ENCODE data around the gene CALML5. TPM values are rescaled to one million over a fixed set of nuclear protein-coding genes. Genes with fewer than 3 reads are reported as not detected.

Gene CALML5
- total and polyA plus RNA-seq, 7 donors, result not detected

DNA sequence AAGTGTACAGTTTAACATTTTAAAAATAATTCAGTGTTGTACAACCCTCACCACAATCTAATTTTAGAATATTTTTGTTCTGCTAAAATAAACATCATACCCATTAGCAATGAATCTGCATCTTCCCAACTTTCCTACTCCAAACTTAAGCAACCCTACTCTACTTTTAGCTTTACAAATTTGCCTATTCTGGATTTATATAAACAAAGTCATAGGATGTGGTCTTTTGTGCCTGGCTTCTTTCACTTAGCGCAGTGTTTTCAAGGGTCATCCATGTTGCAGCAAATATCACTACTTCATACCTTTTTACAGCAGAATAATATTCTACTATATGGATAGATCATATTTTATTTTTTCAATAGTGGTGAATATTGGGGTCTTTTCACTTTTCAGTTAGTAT lies 44.3 kb upstream of the CALML5 start:
- WGBS, 3 donors, result 88 to 98% (median 94%) methylated on average over 1 of the region's 1 CpG
- Histone ChIP-seq H3K9me3 (peaks cover 11% of the 10 kb centered on the region), H3K4me3 (no peak overlapping the region), H3K4me1 (peaks cover 4% of the 10 kb centered on the region), H3K36me3 (ENCODE audit: insufficient read depth in 1 of 2, low read depth in 1 of 2) (no peaks in the 10 kb centered on the region), H3K27ac (no peak overlapping the region), H3K27me3 (ENCODE audit: insufficient read depth in 3 of 3, low read length in 2 of 3) (no peaks in the 10 kb centered on the region)
- TF ChIP-seq, protein P1, sequence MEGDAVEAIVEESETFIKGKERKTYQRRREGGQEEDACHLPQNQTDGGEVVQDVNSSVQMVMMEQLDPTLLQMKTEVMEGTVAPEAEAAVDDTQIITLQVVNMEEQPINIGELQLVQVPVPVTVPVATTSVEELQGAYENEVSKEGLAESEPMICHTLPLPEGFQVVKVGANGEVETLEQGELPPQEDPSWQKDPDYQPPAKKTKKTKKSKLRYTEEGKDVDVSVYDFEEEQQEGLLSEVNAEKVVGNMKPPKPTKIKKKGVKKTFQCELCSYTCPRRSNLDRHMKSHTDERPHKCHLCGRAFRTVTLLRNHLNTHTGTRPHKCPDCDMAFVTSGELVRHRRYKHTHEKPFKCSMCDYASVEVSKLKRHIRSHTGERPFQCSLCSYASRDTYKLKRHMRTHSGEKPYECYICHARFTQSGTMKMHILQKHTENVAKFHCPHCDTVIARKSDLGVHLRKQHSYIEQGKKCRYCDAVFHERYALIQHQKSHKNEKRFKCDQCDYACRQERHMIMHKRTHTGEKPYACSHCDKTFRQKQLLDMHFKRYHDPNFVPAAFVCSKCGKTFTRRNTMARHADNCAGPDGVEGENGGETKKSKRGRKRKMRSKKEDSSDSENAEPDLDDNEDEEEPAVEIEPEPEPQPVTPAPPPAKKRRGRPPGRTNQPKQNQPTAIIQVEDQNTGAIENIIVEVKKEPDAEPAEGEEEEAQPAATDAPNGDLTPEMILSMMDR (IDR thresholded peaks at IDR 0.05), result no peak
- no peak for DNase-seq
- no peak for ATAC-seq
- intact Hi-C loops (cut with DNase I), result no loop called here

GRCh38 chr10:5542100-5542499 lies 42.7 kb upstream of the CALML5 start:
- ATAC-seq (no peak), DNase-seq (no peak)

GRCh38 chr10:5540891-5541290 lies 41.5 kb upstream of the CALML5 start:
- Histone ChIP-seq H3K36me3 (ENCODE audit: insufficient read depth in 1 of 2, low read depth in 1 of 2) (no peaks in the 10 kb centered on the region), H3K4me1 (no peaks in the 10 kb centered on the region), H3K27me3 (ENCODE audit: insufficient read depth in 3 of 3, low read length in 2 of 3) (no peaks in the 10 kb centered on the region), H3K27ac (no peak overlapping the region), H3K4me3 (no peak overlapping the region), H3K9me3 (peaks cover 11% of the 10 kb centered on the region)
- WGBS, 3 donors, result 94 to 98% (median 96%) methylated on average over 3 of the region's 3 CpGs
- ATAC-seq (no peak), DNase-seq (no peak)
- TF ChIP-seq, protein P1 (IDR thresholded peaks at IDR 0.05), result no peak
- intact Hi-C loops (cut with DNase I), result no loop called here

More at GRCh38 chr10:5542100-5542499, 42.7 kb upstream of the CALML5 start:
- 97 to 99% (median 98%) methylated on average over 1 of the region's 1 CpG for WGBS, 3 donors
- peaks cover 4% of the 10 kb centered on the region for H3K4me1 ChIP-seq
- peaks cover 11% of the 10 kb centered on the region for H3K9me3 ChIP-seq
- intact Hi-C loops (cut with DNase I), result no loop called here
- no peaks in the 10 kb centered on the region for H3K27me3 ChIP-seq (ENCODE audit: insufficient read depth in 3 of 3, low read length in 2 of 3)
- H3K4me3 ChIP-seq, result no peak overlapping the region
- no peaks in the 10 kb centered on the region for H3K36me3 ChIP-seq (ENCODE audit: insufficient read depth in 1 of 2, low read depth in 1 of 2)
- TF ChIP-seq, protein P1 (IDR thresholded peaks at IDR 0.05), result no peak
- no peak overlapping the region for H3K27ac ChIP-seq

- no peaks in the 10 kb centered on the region for H3K36me3 ChIP-seq (ENCODE audit: insufficient read depth in 1 of 2, low read depth in 1 of 2)
- DNase-seq (no peak), ATAC-seq (no peak)
- TF ChIP-seq, protein P1 (IDR thresholded peaks at IDR 0.05), result no peak
- intact Hi-C loops (cut with DNase I), result no loop called here
- WGBS, 3 donors, result 97 to 98% (median 97%) methylated on average over 9 of the region's 9 CpGs
- no peak overlapping the region for H3K4me3 ChIP-seq
- H3K27ac ChIP-seq, result no peak overlapping the region
- no peaks in the 10 kb centered on the region for H3K4me1 ChIP-seq
- peaks cover 11% of the 10 kb centered on the region for H3K9me3 ChIP-seq
- no peaks in the 10 kb centered on the region for H3K27me3 ChIP-seq (ENCODE audit: insufficient read depth in 3 of 3, low read length in 2 of 3)
Observed at GRCh38 chr10:5540080-5540479, 40.7 kb upstream of the CALML5 start.

- DNase-seq, result no peak
- 88 to 90% (median 89%) methylated on average over 19 of the region's 19 CpGs for WGBS, 3 donors
- intact Hi-C loops (cut with DNase I), result no loop called here
- Histone ChIP-seq H3K27ac (no peak overlapping the region), H3K27me3 (ENCODE audit: insufficient read depth in 3 of 3, low read length in 2 of 3) (no peaks in the 10 kb centered on the region), H3K4me3 (no peak overlapping the region), H3K9me3 (peaks cover 9% of the 10 kb centered on the region), H3K4me1 (no peaks in the 10 kb centered on the region), H3K36me3 (ENCODE audit: insufficient read depth in 1 of 2, low read depth in 1 of 2) (no peaks in the 10 kb centered on the region)
- no peak for ATAC-seq
- TF ChIP-seq, protein P1 (IDR thresholded peaks at IDR 0.05), result no peak
Observed at GRCh38 chr10:5538892-5539651, 39.7 kb upstream of the CALML5 start.
